RKO (cell line): ENCODE data around the gene AHDC1.

ENCODE experiments used
- DNase-seq: peaks from one replicate; pipeline ENCODE4 v3.0.0-alpha.2; 2016; ENCODE audit warnings: low spot score

AHDC1 gene

GRCh38 chr1:27576806-27577227 is 27.1 kb downstream of the AHDC1 start:
- no peak for DNase-seq

- DNase-seq, result no peak
Measured at GRCh38 chr1:27575840-27576331, 28.1 kb downstream of the AHDC1 start.

- DNase-seq, result no peak
Measured at GRCh38 chr1:27574871-27575831, 28.8 kb downstream of the AHDC1 start.

- no peak for DNase-seq
Measured at GRCh38 chr1:27574001-27574781, 29.8 kb downstream of the AHDC1 start.

GRCh38 chr1:27572679-27573426 is 31.1 kb downstream of the AHDC1 start:
- DNase-seq, result no peak

- DNase-seq, result no peak
Measured at GRCh38 chr1:27572019-27572678, 31.8 kb downstream of the AHDC1 start.

- DNase-seq, result no peak
Measured at GRCh38 chr1:27571439-27572018, 32.4 kb downstream of the AHDC1 start.

- DNase-seq, result no peak
Measured at GRCh38 chr1:27570784-27571183, 33.2 kb downstream of the AHDC1 start.

GRCh38 chr1:27570356-27570755 is 33.6 kb downstream of the AHDC1 start:
- DNase-seq, result no peak

- DNase-seq, result no peak
Measured at GRCh38 chr1:27569506-27570291, 34.2 kb downstream of the AHDC1 start.

- DNase-seq, result peak; percentile 15
Measured at GRCh38 chr1:27569088-27569460, 34.9 kb downstream of the AHDC1 start.

GRCh38 chr1:27568300-27569087 is 35.5 kb downstream of the AHDC1 start:
- DNase-seq, result peak; percentile 80

- no peak for DNase-seq
Measured at GRCh38 chr1:27567971-27568299, 36.0 kb downstream of the AHDC1 start.

GRCh38 chr1:27567146-27567526 is 36.8 kb downstream of the AHDC1 start:
- no peak for DNase-seq

- no peak for DNase-seq
Measured at GRCh38 chr1:27566462-27567145, 37.3 kb downstream of the AHDC1 start.

- DNase-seq, result no peak
Measured at GRCh38 chr1:27564710-27565649, 39.0 kb downstream of the AHDC1 start.

GRCh38 chr1:27563591-27564471 is 40.1 kb downstream of the AHDC1 start:
- peak; percentile 29 for DNase-seq
